NK-92 treated with Interleukin-12 subunit alpha and Interleukin-12 subunit beta, amount 100 ng/mL, for 24 hours (cell line): ENCODE data around the gene ARMH1.
A peak's percentile ranks its signal among the peaks of the same experiment; 100 is the strongest.

Experiments used
- DNase-seq: peaks from one replicate; lab custom pipeline; 2025; lab: John Stamatoyannopoulos, UW

Gene ARMH1

DNA sequence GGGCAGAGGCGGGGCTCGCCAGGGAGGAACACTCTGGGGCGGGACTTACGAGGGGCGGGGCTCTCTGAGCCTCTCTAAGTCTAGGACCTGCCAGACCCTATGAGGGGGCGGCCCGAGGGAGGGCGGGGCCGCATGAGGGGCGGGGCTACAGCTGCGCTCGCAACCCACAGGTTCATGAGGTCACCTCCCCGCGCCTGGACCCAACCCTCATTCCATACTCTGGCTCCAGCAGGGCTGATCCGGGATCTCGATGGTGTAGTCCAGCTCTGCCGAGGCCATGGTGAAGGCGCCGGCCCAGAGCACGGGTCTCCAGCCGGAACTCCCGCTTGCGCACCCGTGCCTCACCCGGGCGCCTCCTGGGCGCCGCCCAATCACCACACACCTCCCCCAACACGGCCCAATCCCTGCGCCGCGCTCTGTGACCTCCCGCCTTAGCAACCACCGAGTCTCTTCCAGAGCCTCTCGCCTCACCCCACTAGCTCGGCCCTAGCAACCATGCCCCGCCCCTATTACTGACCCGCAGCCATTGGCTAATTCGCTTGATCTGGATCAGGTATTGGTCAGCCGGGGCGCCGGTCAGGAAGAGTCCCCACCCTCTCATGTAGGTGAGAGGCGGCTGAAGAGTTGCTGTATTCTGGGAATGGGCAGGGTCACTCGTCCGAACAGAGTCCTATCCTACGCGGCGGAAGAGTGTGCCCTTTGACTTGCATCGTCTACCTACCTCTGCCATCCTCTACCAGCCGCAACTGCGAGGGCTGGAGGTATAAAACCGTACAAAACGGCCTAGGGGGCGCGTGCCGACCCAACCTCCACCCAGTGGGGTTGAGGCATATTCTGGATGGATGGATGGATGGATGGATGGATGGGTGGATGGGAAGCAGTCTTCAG is at the start of gene ARMH1, which contains the start of gene TMEM53:
TSS of gene ARMH1 (plus strand) at position 602 of the 888 bp plus-strand sequence. CDS start 14,984 bp downstream, outside the sequence.
TSS of gene TMEM53 (minus strand) at position 369 of the 888 bp plus-strand sequence. CDS start at position 279, 90 bp downstream.
- DNase-seq: peak; percentile 96

DNA sequence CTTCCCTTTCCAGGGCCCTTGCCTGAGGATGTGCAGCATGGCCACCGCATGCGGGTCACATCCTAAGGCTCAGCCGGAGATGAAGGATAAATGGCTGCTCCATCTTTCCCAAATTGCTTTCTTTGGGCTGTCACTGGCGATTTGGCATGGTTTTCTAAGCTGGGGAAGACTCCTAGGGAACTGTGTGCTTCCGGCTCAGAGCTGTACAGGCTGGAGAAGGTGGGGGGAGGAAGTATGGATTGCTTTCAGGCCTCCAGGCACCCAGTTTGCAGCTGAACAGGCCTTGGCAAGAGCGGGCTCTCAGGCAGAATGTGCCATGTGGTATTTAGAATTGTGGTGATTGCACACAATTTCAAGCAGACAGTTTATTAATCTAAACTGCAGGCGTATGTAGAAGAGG is 49.2 kb upstream of the ARMH1 start:
- DNase-seq: no peak

DNA sequence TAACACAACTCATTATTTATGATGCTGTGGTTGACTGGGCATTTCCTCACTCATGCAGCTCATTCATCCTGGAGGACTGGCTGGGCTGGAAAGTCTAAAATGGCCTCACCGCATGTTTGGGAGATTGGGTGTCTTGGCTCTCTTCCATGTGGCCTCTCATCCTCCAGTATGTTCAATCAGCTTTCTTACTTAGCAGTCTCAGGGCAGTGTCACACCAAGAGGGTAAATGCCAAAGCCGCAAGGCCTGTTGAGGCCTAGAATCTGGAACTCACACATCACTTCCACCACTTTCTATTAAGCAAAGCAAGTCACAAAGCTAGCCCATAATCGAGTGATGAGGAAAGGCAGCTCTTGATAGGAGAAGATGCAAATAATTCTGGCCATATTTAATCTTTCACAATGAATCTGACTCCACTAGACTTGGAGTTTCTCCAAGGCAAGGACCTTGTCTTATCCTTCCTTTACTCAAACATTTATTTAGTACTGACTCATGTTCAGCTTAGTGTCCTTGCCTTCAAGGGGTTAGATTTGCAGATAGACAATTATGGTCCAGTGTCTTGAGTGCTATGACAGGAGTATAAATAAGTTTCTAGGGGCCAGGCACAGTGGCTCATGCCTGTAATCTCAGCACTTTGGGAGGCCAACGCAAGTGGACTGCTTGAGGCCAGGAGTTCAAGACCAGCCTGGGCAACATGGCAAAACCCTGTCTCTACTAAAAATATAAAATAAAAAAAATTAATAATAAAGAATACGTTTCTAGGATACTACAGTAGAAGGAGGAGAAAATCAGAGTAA is 45.4 kb upstream of the ARMH1 start:
- DNase-seq: no peak

DNA sequence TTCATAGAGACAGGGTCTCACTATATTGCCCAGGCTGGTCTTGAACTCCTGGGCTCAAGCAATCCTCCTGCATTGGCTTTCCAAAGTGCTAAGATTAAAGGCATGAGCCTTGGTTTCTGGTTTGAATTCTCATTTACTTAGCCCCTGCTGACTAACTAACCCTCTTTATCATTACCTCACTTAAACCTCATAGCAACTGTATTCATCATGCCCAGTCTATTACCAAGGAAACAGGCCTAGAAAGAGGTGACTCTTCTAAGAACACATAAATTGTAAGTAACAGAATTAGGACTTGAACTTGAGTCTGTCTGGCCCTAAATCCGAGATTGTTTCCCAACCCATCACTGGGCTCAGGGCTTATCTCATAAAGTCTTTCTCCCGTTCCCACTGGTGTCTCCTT is 44.4 kb upstream of the ARMH1 start:
- no peak for DNase-seq

DNA sequence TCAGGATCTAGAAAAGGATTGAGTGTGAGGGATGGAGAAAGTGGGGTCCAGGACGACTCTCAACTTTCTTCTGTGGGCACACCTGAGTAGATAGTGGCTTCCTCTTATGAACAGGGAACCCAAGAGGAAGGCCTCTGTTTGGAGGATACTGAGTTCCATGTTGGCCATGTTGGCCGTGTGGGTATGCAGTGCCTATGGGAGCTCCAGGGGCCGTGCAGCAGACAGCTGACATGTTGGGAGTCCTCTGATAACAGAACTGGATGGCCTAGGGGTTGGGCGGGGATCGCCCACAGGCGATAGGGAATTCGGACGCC is 43.2 kb upstream of the ARMH1 start:
- DNase-seq: no peak

GRCh38 chr1:44631647-44632539 is 42.6 kb upstream of the ARMH1 start:
- DNase-seq: peak; percentile 86

DNA sequence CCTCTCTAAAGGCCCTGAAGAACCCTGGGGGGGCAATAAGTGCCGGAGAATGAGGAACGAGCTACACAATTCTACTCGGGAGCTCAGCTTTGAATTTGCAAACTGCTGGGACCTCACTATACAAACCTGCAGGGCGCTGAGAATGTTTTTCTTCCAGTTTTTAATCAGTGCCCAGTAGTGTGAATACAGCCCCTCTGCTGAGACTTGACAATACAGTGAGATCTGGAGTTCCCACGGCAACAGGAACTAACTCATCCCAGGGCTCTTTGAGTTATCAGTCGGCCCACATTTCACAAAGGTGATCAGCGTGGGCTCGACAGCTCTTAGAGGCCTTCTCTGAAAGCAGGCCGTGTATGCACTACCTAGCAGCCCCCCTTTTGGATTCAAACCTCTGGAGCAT is 41.9 kb upstream of the ARMH1 start:
- no peak for DNase-seq

GRCh38 chr1:44634606-44635189 is 39.8 kb upstream of the ARMH1 start:
- DNase-seq: no peak

- no peak for DNase-seq
Measured at GRCh38 chr1:44635439-44635838, 39.1 kb upstream of the ARMH1 start.

DNA sequence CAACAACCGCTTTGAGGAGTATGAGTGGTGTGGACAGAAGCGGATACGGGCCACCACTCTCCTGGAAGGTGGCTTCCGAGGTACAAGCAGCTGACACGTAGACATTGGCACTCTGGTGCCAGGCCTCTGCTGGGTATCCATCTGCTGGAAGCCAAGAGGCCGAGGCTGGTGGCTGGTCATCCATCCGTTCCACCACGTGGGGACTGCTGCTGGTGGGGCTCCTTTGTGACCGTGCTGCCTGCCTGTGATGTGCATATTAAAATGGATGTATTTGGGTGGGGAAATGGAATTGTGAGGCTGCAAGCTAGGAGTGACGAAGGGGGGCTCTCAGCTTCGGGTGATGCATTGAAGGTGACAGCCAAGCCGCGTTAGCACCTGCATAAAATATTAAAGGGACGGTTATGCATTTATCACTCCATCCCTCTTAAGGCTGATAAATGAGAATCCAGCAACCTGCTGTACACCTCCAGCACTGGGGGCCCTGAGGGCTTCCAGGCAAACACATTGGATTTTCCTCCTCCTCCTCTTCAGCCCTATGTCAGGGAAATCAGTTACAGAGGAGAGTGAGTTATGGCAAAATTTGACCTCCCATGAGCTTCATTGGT is 38.3 kb upstream of the ARMH1 start:
- no peak for DNase-seq

DNA sequence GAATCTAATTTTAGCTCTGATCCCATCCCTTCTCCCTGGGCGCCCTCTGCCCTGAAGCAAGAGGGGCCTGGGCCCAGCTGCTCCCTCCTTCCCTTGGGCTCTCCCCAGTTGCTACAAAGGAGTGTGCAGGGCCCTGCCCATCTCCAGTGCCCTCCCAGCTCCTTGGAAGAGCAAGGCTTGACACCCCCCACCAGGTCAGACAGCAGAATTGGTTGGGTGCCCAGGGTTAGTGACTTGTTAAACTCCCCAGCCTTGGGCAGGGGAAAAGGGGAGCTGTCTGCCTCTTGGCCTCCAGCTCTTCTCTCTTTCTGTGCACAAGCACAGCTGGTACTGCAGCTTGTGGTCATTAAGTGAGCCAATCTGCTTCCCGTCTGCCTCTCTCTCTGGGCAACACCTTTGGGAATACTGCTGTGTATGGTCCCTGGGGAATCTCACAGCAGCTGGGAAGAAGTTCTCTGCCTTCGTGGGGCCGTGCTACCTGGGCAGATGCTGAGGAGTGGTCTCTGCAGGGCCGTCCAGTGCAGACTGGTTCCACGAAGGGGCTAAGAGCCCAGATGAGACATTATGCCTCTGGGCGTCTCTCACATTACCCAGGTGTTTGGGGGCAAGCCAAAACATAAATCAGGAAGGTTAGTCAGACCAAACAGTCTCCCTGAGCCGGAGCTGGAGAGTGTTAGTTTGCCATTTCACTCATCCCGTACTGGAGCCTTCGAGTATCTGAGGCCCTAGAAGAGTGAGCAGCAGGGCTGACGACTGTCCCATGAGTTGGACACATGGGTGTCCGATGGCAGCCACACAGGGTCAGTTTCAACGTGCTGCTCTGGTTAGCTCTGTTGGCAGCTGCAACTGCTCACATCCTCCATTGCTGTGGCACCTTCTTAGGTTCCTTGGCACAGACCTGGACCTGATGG is 37.6 kb upstream of the ARMH1 start:
- DNase-seq: no peak

GRCh38 chr1:44637702-44638411 is 36.7 kb upstream of the ARMH1 start:
- DNase-seq: no peak

DNA sequence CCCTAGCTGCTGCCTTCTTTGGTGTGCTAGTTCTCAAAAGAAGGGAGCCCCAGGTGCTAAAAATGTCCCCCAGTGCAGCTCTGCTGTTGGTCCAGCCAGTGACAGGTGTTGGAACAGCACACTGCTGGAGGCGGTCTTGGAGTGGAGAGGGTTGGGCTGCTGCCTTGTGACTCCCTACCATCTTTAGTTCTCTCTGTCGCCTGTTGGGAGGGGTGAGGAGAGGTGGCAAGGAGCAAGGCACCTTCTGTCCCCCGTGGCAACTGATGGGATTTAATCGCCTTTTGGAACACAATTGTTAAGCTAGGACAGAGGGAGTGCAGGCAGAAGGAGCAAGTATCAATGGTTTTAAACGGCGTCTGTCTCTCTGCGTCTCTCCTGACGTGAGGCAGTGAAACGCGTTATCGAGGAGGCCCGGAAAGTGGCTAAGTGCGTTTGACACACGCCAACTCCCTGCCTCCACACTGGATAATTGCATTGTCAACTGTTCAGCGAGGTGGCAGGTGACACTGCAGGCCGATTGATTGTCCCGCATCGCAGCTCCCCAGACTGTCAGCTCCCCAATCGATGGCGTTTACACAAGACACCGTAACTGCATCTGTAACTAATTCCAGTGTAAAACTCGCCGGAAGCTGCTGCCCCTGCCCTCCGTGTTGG is 34.2 kb upstream of the ARMH1 start:
- DNase-seq: no peak

GRCh38 chr1:44641126-44642102 is 33.1 kb upstream of the ARMH1 start:
- no peak for DNase-seq

DNA sequence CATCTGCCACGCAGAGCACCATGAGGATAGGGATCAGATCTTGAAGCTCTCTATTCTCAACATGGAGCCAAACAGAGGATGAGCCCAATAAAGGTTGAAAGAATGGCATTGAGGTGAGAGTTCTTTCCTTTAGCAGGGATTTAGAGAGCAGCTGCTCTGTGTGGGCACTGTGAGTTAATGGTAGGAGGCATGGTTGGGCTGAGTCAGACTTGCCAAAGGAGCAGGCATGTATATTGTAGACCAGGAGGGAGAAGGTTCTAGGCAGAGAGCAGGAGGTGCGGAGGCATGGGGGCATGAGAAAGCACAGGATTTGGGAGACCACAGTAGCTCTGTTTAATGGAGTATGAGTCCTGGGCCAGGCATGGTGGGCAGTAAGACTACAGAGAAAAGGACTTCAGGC is 32.3 kb upstream of the ARMH1 start:
- DNase-seq: no peak

DNA sequence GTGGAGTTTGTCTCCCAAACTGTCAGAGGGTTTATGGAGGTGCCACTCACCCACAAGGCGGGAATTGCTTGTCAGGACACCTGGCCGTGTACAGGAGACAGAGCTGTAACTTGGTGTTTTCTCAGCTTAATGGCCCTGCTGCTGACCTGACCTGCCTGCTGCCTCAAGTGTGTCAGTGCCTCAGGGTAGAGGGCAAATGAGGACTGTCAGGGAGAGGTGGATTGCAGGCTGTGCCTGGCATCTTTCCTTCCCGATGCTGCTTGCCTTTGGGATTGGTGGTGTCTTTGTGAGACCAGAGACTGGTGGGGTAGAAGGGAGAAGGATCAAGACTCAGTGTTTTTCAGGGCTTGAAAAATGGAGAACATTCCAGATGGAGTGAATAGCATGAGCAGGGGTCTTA is 31.6 kb upstream of the ARMH1 start:
- no peak for DNase-seq

GRCh38 chr1:44643721-44644334 is 30.7 kb upstream of the ARMH1 start:
- no peak for DNase-seq
